Uterus (tissue), 2 donors: ENCODE measurements around the gene CST7.

Source experiments
- CTCF ChIP-seq, 4 experiments: fragments of 200-600 bp in 2 of 4; fragments of 450-650 bp in 2 of 4; sonication (generic) in 2 of 4; IDR thresholded peaks; one replicate each; pipeline ENCODE4 v1.5.1; 2016 to 2019; ENCODE audit warnings: antibody characterized with exemption in 4 of 4, mild to moderate bottlenecking in 2 of 4, moderate library complexity in 1 of 4
- POLR2A ChIP-seq, 2 donors: fragments of 450-650 bp; IDR thresholded peaks; one replicate each; pipeline ENCODE4 v1.6.1; 2016; ENCODE audit warnings: antibody characterized with exemption in 2 of 2, mild to moderate bottlenecking in 1 of 2, moderate library complexity in 1 of 2

GRCh38 chr20:24935140-24935539 lies 13.9 kb upstream of the CST7 start:
- TF ChIP-seq CTCF (IDR thresholded peaks at IDR 0.05) (no peak), POLR2A (IDR thresholded peaks at IDR 0.05) (no peak)
